HG02885 (cell line): ENCODE measurements around the gene DHRS4L2.
"Not testable (repeated sequence)": the region's sequence is repeated elsewhere in the genome, so short reads cannot be mapped to it uniquely, and the experiment has no call there.

Experiments
- ATAC-seq: cut with Tn5 transposase; IDR thresholded peaks from one replicate; pipeline ENCODE4 v1.9.1; 2021; ENCODE audit warnings: mild to moderate bottlenecking; ENCODE audit not compliant: unreplicated experiment, poor library complexity

The DHRS4L2 gene

DNA sequence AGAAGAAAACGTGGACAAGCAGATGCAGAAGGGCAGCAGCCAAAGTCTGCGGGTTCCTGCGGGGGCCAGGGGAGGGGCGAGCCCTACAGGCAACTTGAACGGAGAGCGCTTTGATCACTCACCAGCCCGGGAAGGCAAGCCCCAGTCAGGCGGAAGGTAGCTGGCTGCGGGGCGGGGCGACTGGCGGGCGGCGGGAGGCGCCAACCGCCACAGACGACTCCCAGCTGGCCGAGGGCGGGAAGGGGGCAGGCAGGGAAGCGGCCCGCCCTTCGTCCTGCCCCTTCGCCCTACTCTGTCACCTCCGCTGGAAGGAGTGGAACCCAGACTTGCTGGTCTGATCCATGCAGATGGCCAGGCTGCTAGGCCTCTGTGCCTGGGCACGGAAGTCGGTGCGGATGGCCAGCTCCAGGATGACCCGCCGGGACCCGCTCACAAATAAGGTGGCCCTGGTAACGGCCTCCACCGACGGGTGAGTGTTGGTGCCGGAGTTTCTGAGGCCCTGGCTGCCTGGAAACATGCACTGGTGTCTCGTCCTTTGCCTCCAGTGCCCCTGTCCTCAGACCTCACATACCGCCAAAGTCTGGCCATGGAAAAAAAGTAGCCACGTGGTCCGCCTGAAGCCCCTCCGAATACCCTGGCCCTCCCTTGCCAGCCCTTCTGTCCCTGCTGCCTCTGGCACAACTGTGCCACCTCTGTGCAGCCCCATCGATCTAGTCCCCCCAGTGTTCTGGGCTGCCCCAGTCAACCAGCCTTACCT, at the start of gene DHRS4L2:
TSS of gene DHRS4L2 (plus strand) at position 323 of the 757 bp plus-strand sequence. CDS start at position 342, 19 bp downstream.
- ATAC-seq: peak; percentile 91

DNA sequence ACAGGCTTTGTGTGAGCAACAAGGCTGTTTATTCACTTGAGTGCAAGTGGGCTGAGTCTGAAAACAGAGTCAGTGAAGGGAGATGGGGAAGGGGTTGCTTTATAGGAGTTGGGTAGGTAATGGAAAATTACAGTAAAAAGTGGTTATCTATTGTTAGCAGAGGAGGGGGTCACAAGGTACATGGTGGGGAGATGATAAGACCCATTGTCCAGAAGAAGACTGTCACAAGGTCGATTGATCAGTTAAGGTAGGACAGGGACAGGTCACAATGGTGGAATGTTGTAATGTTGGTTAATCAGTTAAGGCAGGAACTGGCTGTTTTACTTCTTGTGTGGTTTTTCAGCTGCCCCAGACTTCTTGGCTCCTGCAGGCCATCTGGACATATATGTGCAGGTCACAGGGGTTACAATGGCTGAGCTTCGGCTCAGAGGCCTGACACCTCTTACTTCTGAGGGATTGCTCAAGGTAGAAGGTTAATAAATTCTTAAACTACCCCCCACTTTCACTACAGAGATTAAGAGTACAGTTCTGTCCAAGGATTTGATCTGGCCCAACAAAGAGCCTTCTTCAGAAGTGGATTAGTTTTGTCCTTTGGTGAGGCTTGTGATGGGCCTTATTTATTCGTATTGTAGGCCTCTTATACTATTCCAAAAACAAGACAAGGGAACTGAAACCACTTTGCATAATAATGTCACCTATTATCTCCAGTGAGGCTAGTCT, 49.0 kb upstream of the DHRS4L2 start:
- ATAC-seq: no peak

DNA sequence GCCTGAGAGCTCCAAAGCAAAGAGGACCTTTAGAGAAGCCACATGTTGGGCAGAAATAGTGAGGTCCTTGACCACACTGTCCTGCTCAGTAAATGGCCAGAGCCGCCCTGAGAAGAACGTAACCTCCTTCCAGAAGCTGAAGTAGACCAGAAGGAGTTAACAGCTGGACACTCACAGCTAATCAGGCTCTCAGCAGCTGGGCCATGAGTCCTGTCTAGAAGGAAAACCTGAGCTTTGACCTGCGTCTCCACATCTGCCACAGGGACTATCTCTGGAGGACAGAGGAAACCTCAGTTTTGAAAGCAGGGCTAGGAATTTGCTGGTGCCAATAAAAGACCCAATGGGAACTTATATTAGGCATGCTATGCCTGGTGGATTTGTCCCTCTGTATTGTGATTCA, 47.5 kb upstream of the DHRS4L2 start:
- no peak for ATAC-seq

DNA sequence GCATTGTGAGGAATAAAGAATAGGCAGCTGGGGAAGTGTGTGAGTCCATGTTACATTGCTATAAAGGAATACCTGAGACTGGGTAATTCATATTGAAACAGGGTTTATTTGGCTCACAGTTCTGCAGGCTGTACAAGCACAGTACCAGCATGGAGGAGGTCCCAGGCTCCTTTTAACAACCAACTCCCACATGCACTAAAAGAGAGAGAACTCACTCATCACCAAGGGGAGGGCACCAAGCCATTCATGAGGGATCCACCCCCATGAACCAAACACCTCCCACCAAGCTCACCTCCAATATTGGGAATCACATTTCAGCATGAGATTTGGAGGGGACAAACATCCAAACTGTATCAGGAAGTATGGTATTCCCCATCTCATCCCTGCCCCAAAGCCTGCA, 47.1 kb upstream of the DHRS4L2 start:
- ATAC-seq: no peak

DNA sequence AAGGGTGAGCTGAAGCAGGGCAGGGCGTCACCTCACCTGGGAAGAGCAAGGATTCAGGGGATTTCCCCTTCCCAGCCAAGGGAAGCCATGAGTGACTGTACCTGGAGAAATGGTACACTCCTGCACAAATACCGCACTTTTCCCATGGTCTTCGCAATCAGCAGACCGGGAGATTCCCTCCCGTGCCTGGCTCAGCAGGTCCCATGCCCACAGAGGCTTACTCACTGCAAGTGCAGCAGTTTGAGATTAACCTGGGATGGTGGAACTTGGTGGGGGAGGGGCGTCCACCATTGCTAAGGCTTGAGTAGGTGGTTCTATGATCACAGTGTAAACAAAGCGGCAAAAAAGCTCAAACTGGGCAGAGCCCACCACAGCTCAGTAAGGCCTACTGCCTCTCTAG, 46.1 kb upstream of the DHRS4L2 start:
- ATAC-seq: no peak

DNA sequence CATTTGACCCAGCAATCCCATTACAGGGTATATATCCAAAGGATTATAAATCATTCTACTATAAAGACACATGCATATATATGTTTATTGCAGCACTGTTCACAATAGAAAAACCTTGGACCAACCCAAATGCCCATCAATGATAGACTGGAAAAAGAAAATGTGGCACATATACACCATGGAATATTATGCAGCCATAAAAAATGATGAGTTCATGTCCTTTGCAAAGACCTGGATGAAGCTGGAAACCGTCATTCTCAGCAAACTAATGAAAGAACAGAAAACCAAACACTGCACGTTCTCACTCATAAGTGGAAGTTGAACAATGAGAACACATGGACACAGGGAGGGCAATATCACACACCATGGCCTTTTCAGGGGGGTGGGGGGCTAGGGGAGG, 39.7 kb upstream of the DHRS4L2 start:
- not testable (repeated sequence) for ATAC-seq

DNA sequence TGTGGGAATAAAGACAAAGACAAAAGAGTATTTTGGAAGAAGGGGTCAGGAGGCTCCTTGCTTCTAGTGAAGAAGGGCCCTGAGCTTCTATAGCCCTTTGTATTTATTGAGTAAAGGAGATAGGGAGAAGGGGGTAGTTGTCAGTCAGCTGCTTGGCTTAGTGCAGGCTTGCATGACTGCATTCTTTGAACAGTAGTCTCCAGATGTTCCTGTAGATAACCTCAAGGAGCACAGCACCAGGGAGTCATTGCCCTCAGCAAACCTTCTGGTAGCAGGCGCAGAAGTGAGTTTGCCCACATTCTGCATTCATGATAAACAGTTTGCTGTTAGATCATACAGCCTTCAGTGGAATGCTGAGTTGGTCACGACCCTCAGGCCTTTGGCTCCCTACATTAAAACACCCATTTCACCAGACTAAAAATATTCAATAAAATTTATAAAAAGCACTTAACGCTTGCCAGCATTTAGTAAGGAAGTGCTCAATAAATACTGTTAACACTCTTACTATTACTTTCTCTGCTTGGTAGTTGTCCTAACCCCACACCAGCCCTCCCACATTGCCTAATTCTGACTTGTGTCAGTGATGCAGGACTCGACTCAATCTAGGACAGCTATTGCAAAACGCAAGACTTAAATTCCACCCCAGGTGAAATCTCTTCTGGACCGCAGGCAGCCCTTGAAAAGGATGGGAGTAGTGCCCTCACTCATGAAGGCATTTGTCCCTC, 38.2 kb upstream of the DHRS4L2 start:
- no peak for ATAC-seq

DNA sequence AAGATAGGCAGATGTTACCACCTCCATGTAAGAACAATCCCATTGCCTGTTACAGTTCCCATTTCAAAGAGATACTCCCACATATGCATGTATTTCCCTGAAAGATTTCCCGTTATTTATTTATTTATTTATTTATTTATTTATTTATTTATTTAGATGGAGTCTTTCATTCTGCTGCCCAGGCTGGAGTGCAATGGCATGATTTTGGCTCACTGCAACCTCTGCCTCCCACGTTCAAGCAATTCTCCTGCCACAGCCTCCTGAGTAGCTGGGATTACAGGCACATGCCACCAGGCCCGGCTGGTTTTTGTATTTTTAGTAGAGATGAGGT, 37.6 kb upstream of the DHRS4L2 start:
- ATAC-seq: not testable (repeated sequence)

DNA sequence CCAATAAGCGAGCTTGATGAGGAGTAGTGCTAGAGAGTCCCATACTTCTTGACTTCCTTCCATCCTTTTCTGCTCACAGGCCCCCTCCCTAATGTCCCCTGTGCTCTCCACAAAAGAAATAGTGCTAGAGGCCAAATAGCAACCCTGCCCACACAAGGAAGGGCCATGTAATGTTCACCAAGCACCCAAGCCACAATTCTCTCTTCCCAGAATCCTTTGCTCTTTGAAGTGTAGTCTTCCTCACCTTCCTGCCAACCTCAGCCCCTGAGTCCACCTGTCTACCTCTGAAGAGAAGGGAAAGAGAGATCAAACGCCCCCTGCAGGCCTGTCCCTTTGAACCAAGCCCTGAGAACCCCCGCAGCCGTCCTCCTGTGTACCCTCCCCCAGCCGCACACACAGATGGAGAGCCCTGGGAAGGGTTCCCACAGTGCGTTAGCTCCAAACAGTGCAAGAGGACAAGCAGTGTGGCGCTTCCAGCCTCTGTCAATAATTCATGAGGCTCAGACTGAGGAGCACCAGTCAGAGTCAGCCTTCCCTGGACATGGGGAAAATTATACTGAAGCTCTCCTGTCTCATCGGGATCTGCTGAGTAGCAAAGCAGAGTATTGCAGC, 37.0 kb upstream of the DHRS4L2 start:
- no peak for ATAC-seq

DNA sequence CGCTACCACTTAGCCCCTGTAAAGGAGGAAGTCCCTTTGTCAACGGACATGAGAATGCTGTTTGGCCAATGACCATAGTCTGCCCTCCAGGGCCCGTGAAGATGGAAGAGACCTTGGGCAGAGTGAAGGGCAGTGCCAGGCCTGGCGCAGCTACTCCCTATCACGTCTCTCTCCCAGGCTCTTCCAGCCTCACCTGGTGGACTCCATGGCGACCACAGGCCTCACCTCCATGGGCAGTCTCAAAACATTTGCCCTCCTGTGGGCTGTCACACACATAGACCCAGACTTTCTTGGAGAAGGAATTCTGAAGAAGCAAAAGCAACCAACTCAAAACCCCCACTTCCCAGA, 35.6 kb upstream of the DHRS4L2 start:
- ATAC-seq: not testable (repeated sequence)

DNA sequence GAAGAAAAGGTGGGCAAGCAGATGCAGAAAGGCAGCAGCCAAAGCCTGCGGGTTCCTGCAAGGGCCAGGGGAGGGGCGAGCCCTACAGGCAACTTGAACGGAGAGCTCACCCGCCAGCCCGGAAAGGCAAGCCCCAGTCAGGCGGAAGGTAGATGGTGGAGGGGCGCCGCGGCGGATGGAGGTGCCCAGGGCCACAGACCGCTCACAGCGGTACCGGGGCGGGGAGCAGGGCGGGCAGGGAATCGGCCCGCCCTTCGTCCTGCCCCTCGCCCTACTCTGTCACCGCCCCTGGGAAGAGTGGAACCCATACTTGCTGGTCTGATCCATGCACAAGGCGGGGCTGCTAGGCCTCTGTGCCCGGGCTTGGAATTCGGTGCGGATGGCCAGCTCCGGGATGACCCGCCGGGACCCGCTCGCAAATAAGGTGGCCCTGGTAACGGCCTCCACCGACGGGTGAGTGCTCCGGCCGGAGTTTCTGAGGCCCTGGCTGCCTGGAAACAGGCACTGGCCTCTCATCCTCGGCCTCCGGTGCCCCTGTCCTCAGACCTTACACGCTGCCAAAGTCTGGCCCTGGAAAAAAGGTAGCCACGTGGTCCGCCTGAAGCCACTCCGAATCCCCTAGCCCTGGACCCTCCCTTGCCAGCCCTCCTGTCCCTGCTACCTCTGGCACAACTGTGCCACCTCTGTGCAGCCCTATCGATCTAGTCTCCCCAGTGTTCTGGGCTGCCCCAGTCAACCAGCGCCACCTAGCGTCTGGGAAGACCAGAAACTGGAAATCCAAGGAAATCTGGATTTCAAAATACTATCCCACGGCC, 35.1 kb upstream of the DHRS4L2 start, which contains the start of gene DHRS4:
TSS of gene DHRS4 (plus strand) at position 307 of the 815 bp plus-strand sequence. CDS start at position 326, 19 bp downstream.
- peak; percentile 87 for ATAC-seq

DNA sequence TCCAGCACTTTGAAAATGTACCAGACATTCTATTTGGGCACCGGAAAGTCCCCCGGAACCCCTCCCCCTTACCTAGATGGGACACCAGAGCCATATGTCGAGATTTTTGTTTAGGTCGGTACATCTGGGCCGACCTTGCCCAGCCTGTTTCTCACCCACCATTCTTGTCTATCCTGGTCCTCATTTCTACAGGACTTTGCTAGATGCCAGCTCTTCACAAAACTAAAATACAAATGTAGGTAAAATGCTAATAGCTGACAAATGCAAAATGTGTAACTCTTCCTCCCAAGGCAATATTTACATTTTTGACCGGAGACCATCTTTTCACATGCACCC, 34.5 kb upstream of the DHRS4L2 start:
- ATAC-seq: peak; percentile 16

DNA sequence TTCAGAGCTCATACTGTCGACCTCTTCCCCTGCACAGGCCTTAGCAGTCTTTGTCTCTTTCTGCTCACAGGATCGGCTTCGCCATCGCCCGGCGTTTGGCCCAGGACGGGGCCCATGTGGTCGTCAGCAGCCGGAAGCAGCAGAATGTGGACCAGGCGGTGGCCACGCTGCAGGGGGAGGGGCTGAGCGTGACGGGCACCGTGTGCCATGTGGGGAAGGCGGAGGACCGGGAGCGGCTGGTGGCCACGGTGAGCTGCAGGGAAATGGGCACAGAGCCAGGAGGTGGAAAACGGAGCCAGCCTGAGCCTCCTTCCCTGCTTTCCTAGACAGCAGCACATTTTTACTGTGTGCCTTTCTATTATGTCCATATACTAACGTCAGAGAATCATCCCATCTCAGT, 33.8 kb upstream of the DHRS4L2 start:
- not testable (repeated sequence) for ATAC-seq

DNA sequence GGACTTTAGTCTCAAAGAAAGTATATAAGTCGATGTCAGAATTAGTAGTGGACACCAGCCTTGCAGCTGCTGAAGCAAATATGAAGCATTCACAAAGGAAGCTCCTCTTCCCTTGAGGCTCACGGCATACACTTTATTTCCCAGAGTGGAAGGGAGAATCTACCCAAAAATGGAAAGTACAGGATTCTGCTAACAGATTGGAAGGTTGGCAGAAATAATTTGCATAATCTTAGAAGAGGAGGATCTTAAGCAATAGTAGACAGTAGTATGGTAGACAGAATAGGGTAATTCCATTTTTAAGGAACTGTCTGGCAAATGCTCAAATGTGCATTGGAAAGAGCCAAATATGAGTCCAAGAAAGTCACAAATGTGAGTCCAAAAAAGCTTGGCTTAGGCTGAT, 32.9 kb upstream of the DHRS4L2 start:
- ATAC-seq: not testable (repeated sequence)

DNA sequence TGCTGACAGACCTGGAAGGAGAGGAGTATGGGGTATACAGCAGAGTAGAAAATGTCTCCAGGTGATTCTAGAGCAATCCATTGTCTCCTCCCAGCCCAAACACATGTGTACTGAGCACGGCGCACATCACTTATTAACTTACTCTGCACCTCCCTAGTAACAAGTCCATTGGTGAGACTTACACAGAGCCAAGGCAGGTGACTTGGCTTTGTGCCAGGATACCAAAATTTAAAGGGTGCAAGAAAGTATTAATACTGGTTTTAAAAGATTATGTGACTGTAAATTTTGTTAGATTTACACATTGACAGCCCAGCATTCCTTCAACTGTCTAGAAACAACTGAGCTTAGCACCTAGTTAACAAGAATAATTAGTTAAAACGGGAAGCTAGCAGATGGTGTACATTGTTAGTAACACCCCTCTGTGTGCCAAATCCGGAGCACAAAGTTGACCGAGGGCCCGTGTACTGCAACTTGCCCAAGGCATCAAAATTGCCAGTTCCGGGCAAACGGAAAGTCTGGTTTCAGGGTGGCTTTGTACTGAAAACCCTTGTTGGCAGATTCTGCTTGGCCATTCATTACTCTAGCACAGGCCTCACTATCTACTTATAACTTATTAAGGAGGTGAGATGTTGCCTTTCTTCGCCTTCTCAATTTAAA, 30.7 kb upstream of the DHRS4L2 start:
- ATAC-seq: not testable (repeated sequence)

DNA sequence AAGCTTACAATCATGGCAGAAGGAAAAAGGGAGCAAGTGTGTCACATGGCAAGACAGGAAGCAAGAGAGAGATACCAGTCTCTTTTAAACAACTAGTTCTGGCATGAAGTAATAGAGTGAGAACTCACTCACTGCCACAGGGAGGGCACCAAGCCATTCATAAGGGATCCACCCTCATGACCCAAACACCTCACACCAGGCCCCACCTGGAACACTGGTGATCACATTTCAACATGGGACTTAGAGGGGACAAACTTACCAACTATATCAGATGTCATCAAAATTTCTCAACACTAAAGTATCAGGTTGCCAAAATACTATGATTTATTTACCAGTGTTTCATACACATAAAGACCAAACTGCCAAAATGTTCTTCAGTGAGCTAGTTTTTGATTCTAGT, 27.8 kb upstream of the DHRS4L2 start:
- ATAC-seq: not testable (repeated sequence)

DNA sequence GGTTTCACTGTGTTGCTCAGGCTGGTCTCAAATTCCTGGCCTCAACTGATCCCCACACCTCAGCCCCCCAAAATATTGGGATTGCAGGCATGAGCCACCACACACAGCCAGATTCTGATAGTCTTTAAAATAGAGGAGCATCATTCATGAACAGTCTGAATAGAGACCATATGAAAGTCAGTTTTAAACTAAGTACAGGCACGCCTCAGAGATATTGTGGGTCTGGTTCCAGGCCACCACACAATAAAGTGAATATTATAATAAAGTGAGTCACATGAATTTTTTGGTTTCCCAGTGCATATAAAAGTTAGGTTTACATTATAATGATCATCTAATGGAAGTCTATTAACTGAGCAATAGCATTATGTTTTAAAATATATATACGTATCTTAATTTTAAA, 27.0 kb upstream of the DHRS4L2 start:
- ATAC-seq: not testable (repeated sequence)

DNA sequence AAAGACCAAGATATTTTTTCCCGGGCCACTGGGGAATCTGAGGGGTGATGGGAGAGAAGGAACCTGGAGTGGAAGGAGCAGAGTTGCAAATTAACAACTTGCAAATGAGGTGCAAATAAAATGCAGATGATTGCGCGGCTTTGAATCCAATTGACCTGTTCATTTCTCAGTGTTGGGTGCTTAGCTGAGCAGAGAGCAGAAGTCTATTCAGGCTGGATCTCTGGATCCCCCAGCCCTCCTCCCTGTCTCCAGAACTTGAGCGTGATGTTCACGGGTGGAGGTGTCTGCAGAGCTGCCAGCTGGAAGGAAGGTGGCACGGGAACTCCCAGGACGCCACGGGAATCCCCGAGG, 19.6 kb upstream of the DHRS4L2 start:
- not testable (repeated sequence) for ATAC-seq

DNA sequence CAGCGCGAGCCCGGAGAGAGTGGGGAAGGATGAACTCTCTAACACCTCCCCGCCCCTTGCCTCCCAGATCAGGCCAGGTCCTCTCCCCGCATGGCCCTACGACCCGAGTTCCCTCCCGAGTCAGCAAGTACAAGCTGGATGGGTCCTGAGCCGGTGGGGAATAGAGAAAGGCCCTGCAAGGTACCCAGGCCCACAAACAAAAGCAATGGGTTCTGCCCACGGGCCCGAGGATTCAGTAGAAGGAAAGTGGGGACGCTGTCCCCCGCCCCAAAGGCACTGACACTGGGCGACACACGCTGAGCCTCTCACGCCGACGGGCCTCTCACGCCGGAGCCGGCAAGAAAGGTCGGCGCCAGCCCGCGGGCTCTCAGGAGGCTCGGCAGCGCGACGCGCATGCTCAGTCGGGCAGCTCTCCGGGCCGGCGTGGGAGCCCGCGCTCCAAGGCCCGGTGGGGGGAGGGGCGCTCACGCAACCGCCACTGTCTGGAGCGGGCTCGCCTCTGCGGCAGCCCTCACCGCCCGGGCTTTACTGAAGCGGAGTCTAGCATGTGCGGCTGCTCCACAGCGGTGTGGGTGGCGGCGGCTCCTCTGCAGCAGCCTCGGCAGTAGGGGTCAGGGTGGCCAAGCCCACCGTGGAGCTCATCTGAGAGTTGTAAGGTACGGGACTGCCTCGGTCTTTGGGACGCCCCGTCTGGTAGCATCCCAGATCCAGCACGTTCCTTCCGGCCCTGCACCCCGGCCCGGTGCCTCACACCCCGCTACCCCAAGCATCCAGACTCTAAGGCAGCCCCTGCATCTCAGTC, 19.0 kb upstream of the DHRS4L2 start:
- ATAC-seq: peak; percentile 89
